DOHH2 (cell line): ENCODE results near the gene ATF5.
"Not testable (repeated sequence)": the region's sequence is repeated elsewhere in the genome, so short reads cannot be mapped to it uniquely, and the experiment has no call there.

ENCODE experiments used
- H3F3A ChIP-seq: fragments of 200-600 bp; sonication (generic), shearing (Covaris generic); 2 replicates; pipeline ENCODE4 v1.6.0; 2016; ENCODE audit warnings: antibody characterized with exemption, mild to moderate bottlenecking; ENCODE audit not compliant: control insufficient read depth, insufficient read depth
- H3K27ac ChIP-seq: fragments of 200-600 bp; sonication (generic); 2 replicates; pipeline ENCODE4 v1.5.1; 2014; ENCODE audit warnings: low read depth, mild to moderate bottlenecking, low read length, moderate library complexity
- H3K27me3 ChIP-seq: fragments of 200-600 bp; sonication (generic); 2 replicates; pipeline ENCODE4 v1.6.1; 2014; ENCODE audit warnings: mild to moderate bottlenecking, low read length, mixed read lengths; ENCODE audit not compliant: control insufficient read depth
- H3K36me3 ChIP-seq: fragments of 200-600 bp; sonication (generic); 2 replicates; pipeline ENCODE4 v1.6.1; 2014; ENCODE audit warnings: mild to moderate bottlenecking, low read length, moderate library complexity, mixed read lengths; ENCODE audit not compliant: control insufficient read depth
- H3K4me1 ChIP-seq: fragments of 200-600 bp; sonication (generic); 2 replicates; pipeline ENCODE4 v1.6.1; 2014; ENCODE audit warnings: mild to moderate bottlenecking, low read length, mixed read lengths; ENCODE audit not compliant: control insufficient read depth
- H3K4me2 ChIP-seq: fragments of 200-600 bp; sonication (generic); 2 replicates; pipeline ENCODE4 v1.6.0; 2014; ENCODE audit warnings: mild to moderate bottlenecking, low read length, moderate library complexity
- H3K4me3 ChIP-seq: fragments of 200-600 bp; sonication (generic); 2 replicates; pipeline ENCODE4 v1.5.1; 2014; ENCODE audit warnings: mild to moderate bottlenecking, low read length, mixed read lengths
- H3K79me2 ChIP-seq: fragments of 200-600 bp; sonication (generic); 2 replicates; pipeline ENCODE4 v1.6.1; 2014; ENCODE audit warnings: mild to moderate bottlenecking, low read length, mixed read lengths; ENCODE audit not compliant: control insufficient read depth
- H3K9me2 ChIP-seq: fragments of 200-600 bp; sonication (generic); replicated peaks from 2 replicates; pipeline ENCODE4 v1.6.1; 2014; ENCODE audit warnings: mild to moderate bottlenecking, low read length, mixed read lengths; ENCODE audit not compliant: control insufficient read depth
- H3K9me3 ChIP-seq: fragments of 200-600 bp; sonication (generic); 2 replicates; pipeline ENCODE4 v1.6.1; 2014; ENCODE audit warnings: antibody characterized with exemption, low read length, mixed read lengths; ENCODE audit not compliant: control insufficient read depth, insufficient read depth
- H4K20me1 ChIP-seq: fragments of 200-600 bp; sonication (generic); 2 replicates; pipeline ENCODE4 v1.6.0; 2014; ENCODE audit warnings: low read depth, mild to moderate bottlenecking, antibody characterized with exemption, low read length, moderate library complexity; ENCODE audit not compliant: control insufficient read depth, insufficient read depth
- CTCF ChIP-seq: fragments of 200-600 bp; sonication (generic); IDR thresholded peaks from one replicate; pipeline ENCODE4 v1.5.1; 2014; ENCODE audit warnings: antibody characterized with exemption, mild to moderate bottlenecking, low read depth, low read length; ENCODE audit not compliant: poor library complexity, severe bottlenecking
- EZH2phosphoT487 ChIP-seq: fragments of 200-600 bp; sonication (generic); IDR thresholded peaks from 2 replicates; pipeline ENCODE4 v1.6.1; 2017; ENCODE audit warnings: borderline replicate concordance, mild to moderate bottlenecking, antibody characterized with exemption, low read length, moderate library complexity, mixed read lengths

ATF5 gene

GRCh38 chr19:49968279-49968922 lies 39.4 kb downstream of the ATF5 start:
- Histone ChIP-seq H3F3A (no peaks in the 10 kb centered on the region), H3K36me3 (no peaks in the 10 kb centered on the region), H3K27me3 (no peaks in the 10 kb centered on the region), H4K20me1 (no peaks in the 10 kb centered on the region), H3K9me2 (no peaks in the 10 kb centered on the region), H3K27ac (no peak overlapping the region), H3K9me3 (no peaks in the 10 kb centered on the region), H3K4me1 (no peaks in the 10 kb centered on the region), H3K4me2 (no peak overlapping the region), H3K79me2 (no peaks in the 10 kb centered on the region), H3K4me3 (no peak overlapping the region)
- TF ChIP-seq CTCF: no peak
- TF ChIP-seq EZH2phosphoT487: no peak

- H3K4me1 ChIP-seq, H4K20me1 ChIP-seq, H3K9me3 ChIP-seq, H3K4me3 ChIP-seq, H3K27me3 ChIP-seq, H3K27ac ChIP-seq, H3K36me3 ChIP-seq, H3K79me2 ChIP-seq, H3K4me2 ChIP-seq, H3F3A ChIP-seq, H3K9me2 ChIP-seq: not testable (repeated sequence)
Observed at GRCh38 chr19:49969355-49969754, 40.4 kb downstream of the ATF5 start.

GRCh38 chr19:49971991-49972411 lies 43.0 kb downstream of the ATF5 start:
- no peaks in the 10 kb centered on the region for H3K27me3 ChIP-seq
- TF ChIP-seq CTCF: no peak
- no peak for TF ChIP-seq EZH2phosphoT487
- no peaks in the 10 kb centered on the region for H3K36me3 ChIP-seq
- H3K4me2 ChIP-seq: no peak overlapping the region
- H4K20me1 ChIP-seq: no peaks in the 10 kb centered on the region
- no peak overlapping the region for H3K27ac ChIP-seq
- no peaks in the 10 kb centered on the region for H3F3A ChIP-seq
- no peak overlapping the region for H3K4me3 ChIP-seq
- no peaks in the 10 kb centered on the region for H3K79me2 ChIP-seq
- no peaks in the 10 kb centered on the region for H3K4me1 ChIP-seq
- H3K9me3 ChIP-seq: no peaks in the 10 kb centered on the region
- H3K9me2 ChIP-seq: no peaks in the 10 kb centered on the region

- TF ChIP-seq EZH2phosphoT487: no peak
- no peak for TF ChIP-seq CTCF
- Histone ChIP-seq H3K4me1 (no peaks in the 10 kb centered on the region), H3K4me3 (no peak overlapping the region), H3K9me2 (no peaks in the 10 kb centered on the region), H3K27me3 (no peaks in the 10 kb centered on the region), H3K36me3 (no peaks in the 10 kb centered on the region), H3K4me2 (no peak overlapping the region), H3F3A (no peaks in the 10 kb centered on the region), H4K20me1 (no peaks in the 10 kb centered on the region), H3K27ac (no peak overlapping the region), H3K9me3 (no peaks in the 10 kb centered on the region), H3K79me2 (no peaks in the 10 kb centered on the region)
Observed at GRCh38 chr19:49972841-49973240, 43.8 kb downstream of the ATF5 start.
